Measurements from ENCODE around the gene PCBP3.
A peak's percentile ranks its signal among the peaks of the same experiment; 100 is the strongest.
"Not testable (repeated sequence)": the region's sequence is repeated elsewhere in the genome, so short reads cannot be mapped to it uniquely, and the experiment has no call there.

Gene PCBP3

GRCh38 chr21:45802956-45803617 lies 159.6 kb downstream of the PCBP3 start:
- DNase-seq (ENCODE audit: low read depth in 4 of 4, low spot score in 1 of 4) = no peak

DNA sequence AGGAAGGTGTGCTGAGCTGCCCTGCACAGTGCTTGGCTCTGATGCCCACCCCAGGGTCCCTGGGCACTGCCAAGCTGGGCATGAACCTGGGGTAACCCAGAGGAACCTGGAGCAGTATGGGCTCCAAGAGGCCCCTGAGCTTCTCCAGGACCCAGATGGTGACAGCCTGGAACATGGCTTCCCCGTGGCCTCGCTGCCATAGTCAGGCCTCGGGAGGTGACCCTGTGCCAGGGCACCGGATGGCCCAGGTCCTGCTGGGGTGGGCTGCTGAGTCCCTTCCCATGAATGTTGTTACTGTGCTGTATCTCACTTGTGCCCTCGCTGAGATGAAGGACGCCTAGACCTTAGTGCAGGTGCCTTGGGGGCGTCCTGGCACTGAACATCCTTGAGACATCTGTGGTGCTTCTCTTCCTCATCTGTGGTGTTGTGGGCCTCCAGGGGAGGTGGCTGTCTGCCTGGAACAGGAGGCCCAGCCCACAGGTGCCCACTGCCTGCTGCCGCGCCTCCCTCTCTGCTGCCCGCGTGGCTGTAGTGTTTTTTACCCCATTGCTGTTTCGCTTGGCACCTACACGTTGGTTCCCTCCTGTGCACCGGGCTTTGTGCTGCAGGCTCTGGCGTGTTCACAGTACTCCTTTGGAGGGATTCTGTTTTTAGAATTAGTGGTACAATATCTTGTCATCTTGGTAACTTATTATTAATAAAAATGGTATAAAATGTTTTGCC lies 160.3 kb downstream of the PCBP3 start:
- DNase-seq (ENCODE audit: low read depth in 4 of 4, low spot score in 1 of 4) = no peak

DNA sequence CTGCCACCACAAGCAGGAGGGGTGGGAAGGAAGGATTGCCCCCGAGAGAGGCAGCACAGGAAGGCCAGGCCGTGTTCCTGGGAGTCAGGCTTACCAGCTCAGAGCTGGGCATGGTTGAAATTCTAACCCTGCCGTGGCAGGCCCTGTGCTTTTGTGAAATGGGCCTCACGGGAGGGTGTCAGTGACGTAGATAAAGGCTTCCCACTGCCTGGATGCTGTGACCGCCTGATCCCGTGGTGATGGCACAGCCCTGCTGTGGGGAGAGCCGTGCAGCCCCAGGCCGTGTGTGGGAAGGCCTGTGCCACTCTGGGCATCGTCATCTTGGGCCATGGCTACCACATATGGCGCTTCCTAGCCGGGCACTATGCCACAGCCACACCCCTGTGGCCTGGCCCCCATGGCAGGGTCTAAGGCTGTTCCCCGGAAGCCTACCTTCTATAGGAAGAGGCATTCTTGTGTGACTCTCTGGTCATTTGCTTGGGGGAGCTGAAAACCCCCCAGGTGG lies 161.3 kb downstream of the PCBP3 start:
- no peak for DNase-seq (ENCODE audit: low read depth in 4 of 4, low spot score in 1 of 4)

GRCh38 chr21:45805321-45805720 lies 161.8 kb downstream of the PCBP3 start:
- no peak for DNase-seq (ENCODE audit: low read depth in 4 of 4, low spot score in 1 of 4)

- DNase-seq (ENCODE audit: low read depth in 4 of 4, low spot score in 1 of 4) = no peak
These were observed 162.5 kb downstream of the PCBP3 start for GRCh38 chr21:45806042-45806441.

DNA sequence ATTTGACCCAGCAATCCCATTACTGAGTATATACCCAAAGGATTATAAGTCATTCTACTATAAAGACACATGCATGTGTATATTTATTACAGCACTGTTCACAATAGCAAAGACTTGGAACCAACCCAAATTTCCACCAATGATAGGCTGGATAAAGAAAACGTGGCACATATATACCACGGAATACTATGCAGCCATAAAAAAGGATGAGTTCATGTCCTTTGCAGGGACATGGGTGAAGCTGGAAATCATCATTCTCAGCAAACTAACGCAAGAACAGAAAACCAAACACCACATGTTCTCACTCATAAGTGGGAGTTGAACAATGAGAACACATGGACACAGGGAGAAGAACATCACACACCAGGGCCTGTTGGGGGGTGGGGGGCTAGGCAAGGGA lies 165.1 kb downstream of the PCBP3 start:
- not testable (repeated sequence) for DNase-seq (ENCODE audit: low read depth in 4 of 4, low spot score in 1 of 4)

GRCh38 chr21:45809421-45809820 lies 165.9 kb downstream of the PCBP3 start:
- no peak for DNase-seq (ENCODE audit: low read depth in 4 of 4, low spot score in 1 of 4)

- DNase-seq (ENCODE audit: low read depth in 4 of 4, low spot score in 1 of 4) = no peak
These were observed 167.6 kb downstream of the PCBP3 start for GRCh38 chr21:45811136-45811535.

GRCh38 chr21:45814210-45814940 lies 170.8 kb downstream of the PCBP3 start:
- DNase-seq (ENCODE audit: low read depth in 4 of 4, low spot score in 1 of 4) = not testable (repeated sequence)

DNA sequence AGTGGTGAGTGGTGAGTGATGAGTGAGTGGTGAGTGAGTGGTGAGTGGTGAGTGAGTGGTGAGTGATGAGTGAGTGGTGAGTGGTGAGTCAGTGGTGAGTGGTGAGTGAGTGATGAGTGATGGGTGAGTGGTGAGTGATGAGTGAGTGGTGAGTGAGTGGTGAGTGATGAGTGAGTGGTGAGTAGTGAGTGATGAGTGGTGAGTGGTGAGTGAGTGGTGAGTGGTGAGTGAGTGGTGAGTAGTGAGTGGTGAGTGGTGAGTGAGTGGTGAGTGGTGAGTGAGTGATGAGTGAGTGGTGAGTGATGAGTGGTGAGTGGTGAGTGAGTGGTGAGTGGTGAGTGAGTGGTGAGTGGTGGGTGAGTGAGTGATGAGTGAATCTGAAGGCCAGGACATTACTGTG lies 172.3 kb downstream of the PCBP3 start:
- DNase-seq (ENCODE audit: low read depth in 4 of 4, low spot score in 1 of 4) = not testable (repeated sequence)

- DNase-seq (ENCODE audit: low read depth in 4 of 4, low spot score in 1 of 4) = no peak
These were observed 173.3 kb downstream of the PCBP3 start for GRCh38 chr21:45816794-45817193.

DNA sequence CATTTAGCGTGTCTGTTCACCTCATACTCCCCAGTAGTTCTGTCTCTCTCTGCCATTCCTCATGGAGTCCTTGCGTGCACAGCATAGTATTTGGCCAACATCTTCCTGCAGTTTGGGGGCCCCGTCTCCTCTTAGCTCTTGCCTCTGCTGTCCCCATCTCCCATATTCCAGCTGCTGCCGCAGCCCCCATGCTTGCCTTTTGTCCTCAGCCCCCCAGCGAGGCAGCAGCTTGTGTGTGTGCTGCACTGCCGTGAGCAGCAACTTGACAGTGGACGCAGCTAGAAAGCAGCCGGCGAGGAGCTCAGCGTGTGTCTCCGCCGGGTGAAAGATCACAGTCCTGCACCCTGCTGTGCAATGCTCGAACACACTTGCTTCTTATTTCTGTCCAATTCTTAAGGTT lies 173.8 kb downstream of the PCBP3 start:
- DNase-seq (ENCODE audit: low read depth in 4 of 4, low spot score in 1 of 4) = no peak

DNA sequence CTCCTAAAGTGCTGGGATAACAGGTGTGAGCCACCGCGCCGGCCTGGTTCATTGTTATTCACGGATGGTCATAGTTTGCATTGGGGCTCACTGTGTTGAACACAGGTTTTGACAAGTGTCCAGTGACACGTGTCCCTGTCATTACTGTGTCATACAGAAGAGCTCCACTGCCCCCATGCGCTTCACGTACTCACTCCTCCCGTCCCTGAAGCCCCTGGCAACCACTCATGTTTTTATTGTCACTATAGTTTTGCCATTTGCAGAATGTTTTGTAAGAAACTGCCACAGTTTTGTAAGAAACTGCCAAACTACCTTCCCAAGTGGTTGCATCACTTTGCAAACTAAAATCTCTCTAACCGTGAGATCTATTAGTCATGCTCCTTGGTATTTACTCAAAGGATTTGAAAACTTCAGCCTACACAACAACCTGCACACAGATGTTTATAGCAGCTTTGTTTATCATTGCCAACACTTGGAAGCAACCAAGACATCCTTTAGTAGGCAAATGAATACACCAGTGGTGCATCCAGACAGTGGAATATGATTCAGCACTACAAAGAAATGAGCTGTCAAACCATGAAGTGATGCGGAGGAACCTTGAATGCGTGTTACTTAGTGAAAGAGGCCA lies 174.9 kb downstream of the PCBP3 start:
- DNase-seq (ENCODE audit: low read depth in 4 of 4, low spot score in 1 of 4) = no peak

- DNase-seq (ENCODE audit: low read depth in 4 of 4, low spot score in 1 of 4) = peak; percentile 61 to 84 (median 74)
These were observed 175.4 kb downstream of the PCBP3 start for GRCh38 chr21:45818904-45819285.

GRCh38 chr21:45819478-45820170 lies 176.1 kb downstream of the PCBP3 start:
- no peak for DNase-seq (ENCODE audit: low read depth in 4 of 4, low spot score in 1 of 4)

- peak; percentile 56 to 75 (median 68) for DNase-seq (ENCODE audit: low read depth in 4 of 4, low spot score in 1 of 4)
These were observed 176.9 kb downstream of the PCBP3 start for GRCh38 chr21:45820171-45821091.

GRCh38 chr21:45821315-45821962 lies 177.9 kb downstream of the PCBP3 start:
- no peak for DNase-seq (ENCODE audit: low read depth in 4 of 4, low spot score in 1 of 4)

DNA sequence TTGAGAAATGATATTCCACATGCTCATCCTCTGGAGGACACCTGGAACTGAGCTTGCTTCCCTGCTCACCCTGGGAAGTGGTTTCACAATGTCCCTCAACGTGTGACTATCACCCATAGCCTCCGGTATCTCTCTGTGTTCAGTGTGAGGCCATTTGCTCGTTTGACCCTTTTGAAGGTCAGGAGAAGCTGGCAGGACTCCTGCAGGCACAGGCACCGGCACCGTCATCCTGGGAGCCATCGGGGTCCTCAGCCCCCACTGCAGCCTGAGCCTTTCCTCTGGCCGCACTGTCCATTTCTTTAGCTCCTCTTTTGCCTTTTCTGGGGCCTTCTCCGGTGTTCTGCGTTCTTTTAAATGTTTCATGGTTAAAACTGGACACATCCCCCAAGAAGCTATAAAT lies 178.5 kb downstream of the PCBP3 start:
- no peak for DNase-seq (ENCODE audit: low read depth in 4 of 4, low spot score in 1 of 4)

DNA sequence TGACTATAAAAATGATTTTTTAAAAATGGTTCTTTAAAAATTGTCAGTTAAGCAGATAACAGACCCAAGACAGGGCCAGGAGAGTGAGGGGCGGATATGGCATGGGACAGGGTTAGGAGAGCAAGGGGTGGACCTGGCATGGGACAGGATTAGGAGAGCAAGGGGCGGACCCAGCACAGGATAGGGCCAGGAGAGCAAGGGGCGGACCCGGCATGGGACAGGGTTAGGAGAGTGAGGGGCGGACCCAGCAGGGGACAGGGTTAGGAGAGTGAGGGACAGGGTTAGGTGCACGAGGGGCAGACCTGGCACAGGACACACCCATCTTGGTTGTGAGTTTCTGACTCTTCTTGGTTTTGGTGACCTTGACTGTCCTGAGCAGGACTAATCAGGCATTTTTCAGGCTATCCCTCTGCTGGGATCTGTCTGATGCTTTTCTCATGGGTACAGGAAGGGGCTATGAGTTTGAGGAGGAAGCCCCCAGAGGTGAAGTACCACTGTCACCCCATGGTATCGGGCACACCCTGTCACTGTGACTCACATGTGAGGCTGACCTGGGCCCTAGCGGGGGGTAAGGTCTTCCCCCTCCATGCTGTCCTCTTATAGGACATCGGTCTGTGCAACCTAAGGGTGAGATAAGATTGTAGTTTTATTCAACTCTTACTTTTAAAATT lies 179.0 kb downstream of the PCBP3 start:
- no peak for DNase-seq (ENCODE audit: low read depth in 4 of 4, low spot score in 1 of 4)
